GM23248 (cell line): ENCODE data around the gene RRBP1.

Experiments
- EZH2 ChIP-seq: fragments of 200-600 bp; sonication (generic); IDR thresholded peaks from 2 replicates; pipeline ENCODE4 v1.6.1; 2018; ENCODE audit warnings: antibody characterized with exemption, mild to moderate bottlenecking; ENCODE audit not compliant: insufficient read depth, poor library complexity, severe bottlenecking
- EZH2phosphoT487 ChIP-seq: fragments of 200-600 bp; sonication (generic); IDR thresholded peaks from 2 replicates; pipeline ENCODE4 v1.6.1; 2018; ENCODE audit warnings: antibody characterized with exemption, moderate library complexity, mild to moderate bottlenecking, low read depth; ENCODE audit not compliant: insufficient read depth

- TF ChIP-seq EZH2, result no peak
- no peak for TF ChIP-seq EZH2phosphoT487
Measured at GRCh38 chr20:17726902-17727301, 44.9 kb upstream of the RRBP1 start.
